Tibial artery (tissue), 4 donors: Measurements from ENCODE around the gene RHNO1.

Experiments used
- DNase-seq, 2 donors: peaks; one replicate each; pipeline ENCODE4 v3.0.0-alpha.2; 2019
- H3K27ac ChIP-seq, 2 donors: fragments of 200-600 bp; sonication (generic) in 1 of 2; 1 replicate in 1 of 2; 2 replicates in 1 of 2; pipeline ENCODE4 v1.5.1; 2018 to 2019; ENCODE audit warnings: mild to moderate bottlenecking in 1 of 2
- H3K27me3 ChIP-seq, 2 donors: fragments of 200-600 bp; sonication (generic) in 1 of 2; one replicate each; pipeline versions ENCODE4 v1.5.1 to v1.6.0; 2016 to 2019
- H3K36me3 ChIP-seq, 3 donors: fragments of 200-600 bp; sonication (generic) in 2 of 3; one replicate each; pipeline ENCODE4 v1.5.1; 2016 to 2019; ENCODE audit warnings: mild to moderate bottlenecking in 2 of 3
- H3K4me1 ChIP-seq, 4 donors: fragments of 200-600 bp; sonication (generic) in 2 of 4; 1 replicate in 3 of 4; 2 replicates in 1 of 4; pipeline ENCODE4 v1.5.1; 2016 to 2019
- H3K4me3 ChIP-seq, 2 donors: fragments of 200-600 bp; sonication (generic) in 1 of 2; 1 replicate in 1 of 2; 2 replicates in 1 of 2; pipeline ENCODE4 v1.5.1; 2018 to 2019; ENCODE audit warnings: mild to moderate bottlenecking in 2 of 2
- H3K9me3 ChIP-seq, 3 donors: fragments of 200-600 bp; sonication (generic) in 1 of 3; one replicate each; pipeline ENCODE4 v1.5.1; 2016 to 2019
- CTCF ChIP-seq, 2 experiments: fragments of 200-600 bp in 1 of 2; fragments of 450-650 bp in 1 of 2; IDR thresholded peaks; one replicate each; pipeline ENCODE4 v1.5.1; 2017 to 2019; ENCODE audit warnings: antibody characterized with exemption in 2 of 2, mild to moderate bottlenecking in 1 of 2, moderate library complexity in 1 of 2
- intact Hi-C: fragments of 100-400 bp; cut with DNase I; formaldehyde crosslinking; loops from one replicate; pipeline ENCODE4 v1.15.0; 2023; ENCODE audit warnings: low total_unique reads

The RHNO1 gene

DNA sequence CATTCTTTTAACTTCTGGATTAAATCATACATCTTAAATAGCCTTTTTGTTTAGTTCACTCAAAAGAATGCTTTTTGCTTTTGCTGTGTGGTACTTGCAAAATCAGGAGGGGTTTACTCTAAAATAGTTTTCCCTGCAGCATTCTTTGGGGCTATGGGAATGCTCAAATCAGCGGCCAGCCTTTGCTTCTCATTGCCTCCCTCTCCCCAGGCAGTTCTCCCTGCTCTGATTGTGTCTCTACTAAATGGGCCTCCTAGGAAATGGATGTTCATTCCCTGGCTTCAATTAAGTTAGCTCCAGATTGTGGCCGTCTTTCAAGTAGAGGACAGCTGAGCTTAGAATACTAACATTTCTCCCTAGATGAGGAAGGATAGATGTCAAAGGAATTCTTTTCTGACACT, 18.0 kb downstream of the RHNO1 start:
- Histone ChIP-seq H3K36me3 (no peaks in the 10 kb centered on the region), H3K27ac (peak overlapping the region in 1 of 2 donors; percentile 9), H3K4me1 (peaks cover 0 to 53% (median 24%) of the 10 kb centered on the region in 4 donors), H3K9me3 (no peaks in the 10 kb centered on the region), H3K27me3 (no peaks in the 10 kb centered on the region), H3K4me3 (no peak overlapping the region)
- no peak for DNase-seq
- no peak for TF ChIP-seq CTCF (IDR thresholded peaks at IDR 0.05)
- intact Hi-C loops: no loop called here

- intact Hi-C loops: no loop called here
- Histone ChIP-seq H3K36me3 (no peaks in the 10 kb centered on the region), H3K4me3 (no peak overlapping the region), H3K27me3 (no peaks in the 10 kb centered on the region), H3K4me1 (peaks cover 0 to 50% (median 23%) of the 10 kb centered on the region in 4 donors), H3K9me3 (no peaks in the 10 kb centered on the region), H3K27ac (no peak overlapping the region)
- DNase-seq: no peak
- TF ChIP-seq CTCF (IDR thresholded peaks at IDR 0.05): no peak
Observed at GRCh38 chr12:2895511-2895910, 18.5 kb downstream of the RHNO1 start.

GRCh38 chr12:2897418-2897817, 20.4 kb downstream of the RHNO1 start:
- intact Hi-C loops: no loop called here
- H3K4me1 ChIP-seq: peaks cover 0 to 51% (median 18%) of the 10 kb centered on the region in 4 donors

GRCh38 chr12:2900642-2901041, 23.6 kb downstream of the RHNO1 start:
- TF ChIP-seq CTCF (IDR thresholded peaks at IDR 0.05): no peak
- no peak for DNase-seq
- Histone ChIP-seq H3K4me1 (peaks cover 0 to 22% (median 5%) of the 10 kb centered on the region in 4 donors), H3K27me3 (no peaks in the 10 kb centered on the region), H3K9me3 (no peaks in the 10 kb centered on the region), H3K4me3 (no peak overlapping the region), H3K27ac (no peak overlapping the region), H3K36me3 (no peaks in the 10 kb centered on the region)
- intact Hi-C loops: no loop called here

More at GRCh38 chr12:2897418-2897817, 20.4 kb downstream of the RHNO1 start:
- TF ChIP-seq CTCF (IDR thresholded peaks at IDR 0.05): no peak
- no peak for DNase-seq
- Histone ChIP-seq H3K27me3 (no peaks in the 10 kb centered on the region), H3K4me3 (no peak overlapping the region), H3K36me3 (no peaks in the 10 kb centered on the region), H3K27ac (no peak overlapping the region), H3K9me3 (no peaks in the 10 kb centered on the region)

GRCh38 chr12:2902272-2902880, 25.4 kb downstream of the RHNO1 start:
- H3K9me3 ChIP-seq: no peaks in the 10 kb centered on the region
- intact Hi-C loops: no loop called here
- no peak overlapping the region for H3K4me3 ChIP-seq
- H3K36me3 ChIP-seq: no peaks in the 10 kb centered on the region
- TF ChIP-seq CTCF (IDR thresholded peaks at IDR 0.05): no peak
- H3K27me3 ChIP-seq: no peaks in the 10 kb centered on the region
- no peak overlapping the region for H3K27ac ChIP-seq
- H3K4me1 ChIP-seq: peaks cover 0 to 13% (median 3%) of the 10 kb centered on the region in 4 donors
- DNase-seq: peak in 1 of 2 donors; percentile 35
